IMR-90 (cell line): ENCODE results near the gene MOB3A. TPM values are rescaled to one million over a fixed set of nuclear protein-coding genes. Genes with fewer than 3 reads are reported as not detected.
A peak's percentile ranks its signal among the peaks of the same experiment; 100 is the strongest.

Experiments
- ATAC-seq: fragments of 200-7000 bp; cut with Tn5 transposase; 2 replicates; pipeline ENCODE4 v1.9.1; 2020; ENCODE audit warnings: low read depth, mild to moderate bottlenecking, moderate library complexity
- BruUV-seq: library from RNA; stranded (reverse); fragments of 400-500 nt; replicated peaks from 2 replicates; lab custom pipeline; 2021; lab: Mats Ljungman, UMichigan
- CTCF ChIA-PET: fragments of 300-600 bp; formaldehyde crosslinking; extraction: SDS; loops from one replicate; lab custom pipeline; 2021; ENCODE audit warnings: antibody characterized with exemption; lab: Yijun Ruan, JAX
- POLR2A ChIA-PET: fragments of 300-600 bp; sonication (Branson Sonifier 250); formaldehyde crosslinking; loops from one replicate; lab custom pipeline; 2022; ENCODE audit warnings: antibody characterized with exemption; ENCODE audit not compliant: unreplicated experiment; lab: Charles Lee
- DNase-seq: peaks from one replicate; pipeline ENCODE4 v3.0.0; 2013
- H2AFZ ChIP-seq: replicated peaks from 2 replicates; pipeline ENCODE3; 2013; ENCODE audit warnings: low read length, mild to moderate bottlenecking; ENCODE audit not compliant: poor library complexity
- H2AK5ac ChIP-seq: 2 replicates; pipeline ENCODE4 v1.6.1; 2013; ENCODE audit warnings: low read depth, low read length, inconsistent platforms
- H2AK9ac ChIP-seq: replicated peaks from 2 replicates; pipeline ENCODE3; 2013; ENCODE audit warnings: mild to moderate bottlenecking, low read depth, low read length, moderate library complexity; ENCODE audit not compliant: poor library complexity
- H2BK120ac ChIP-seq: 2 replicates; pipeline ENCODE4 v1.6.1; 2013; ENCODE audit warnings: low read depth, low read length, inconsistent platforms
- H2BK15ac ChIP-seq: 3 replicates; pipeline ENCODE4 v1.6.1; 2013; ENCODE audit warnings: low read depth, low read length, inconsistent platforms
- H2BK20ac ChIP-seq: 2 replicates; pipeline ENCODE4 v1.6.1; 2013; ENCODE audit warnings: low read depth, mild to moderate bottlenecking, inconsistent platforms, low read length, moderate library complexity
- H2BK5ac ChIP-seq: 2 replicates; pipeline ENCODE4 v1.6.1; 2013; ENCODE audit warnings: mild to moderate bottlenecking, low read depth, low read length, inconsistent platforms; ENCODE audit not compliant: poor library complexity, severe bottlenecking
- H3K14ac ChIP-seq: replicated peaks from 2 replicates; pipeline ENCODE4 v1.6.1; 2013; ENCODE audit warnings: low read depth, low read length, inconsistent platforms
- H3K18ac ChIP-seq: 2 replicates; pipeline ENCODE4 v1.6.1; 2013; ENCODE audit warnings: low read depth, low read length, control low read depth
- H3K23ac ChIP-seq: 2 replicates; pipeline ENCODE4 v1.6.1; 2013; ENCODE audit warnings: low read depth, low read length, inconsistent platforms
- H3K27ac ChIP-seq: 2 replicates; pipeline ENCODE4 v1.5.1; 2013; ENCODE audit warnings: mild to moderate bottlenecking, control low read depth, low read length; ENCODE audit not compliant: insufficient read depth
- H3K27me3 ChIP-seq: 2 replicates; pipeline ENCODE4 v1.6.1; 2013; ENCODE audit warnings: low read length; ENCODE audit not compliant: control insufficient read depth, insufficient read depth
- H3K36me3 ChIP-seq: 2 replicates; pipeline ENCODE4 v1.6.1; 2013; ENCODE audit warnings: low read length, mixed read lengths; ENCODE audit not compliant: control insufficient read depth, insufficient read depth
- H3K4ac ChIP-seq: 2 replicates; pipeline ENCODE4 v1.6.1; 2013; ENCODE audit warnings: low read depth, low read length, inconsistent platforms
- H3K4me1 ChIP-seq: 2 replicates; pipeline ENCODE4 v1.6.1; 2013; ENCODE audit warnings: low read length, mixed read lengths; ENCODE audit not compliant: control insufficient read depth, insufficient read depth
- H3K4me2 ChIP-seq: 2 replicates; pipeline ENCODE4 v1.6.1; 2013; ENCODE audit warnings: low read depth, mild to moderate bottlenecking, control low read depth, low read length, moderate library complexity
- H3K4me3 ChIP-seq: 2 replicates; pipeline ENCODE4 v1.5.1; 2013; ENCODE audit warnings: low read depth, mild to moderate bottlenecking, control low read depth, low read length, moderate library complexity; ENCODE audit not compliant: insufficient read depth
- H3K56ac ChIP-seq: 2 replicates; pipeline ENCODE4 v1.6.1; 2013; ENCODE audit warnings: low read length, inconsistent platforms; ENCODE audit not compliant: insufficient read depth; ENCODE audit errors: extremely low read depth
- H3K79me1 ChIP-seq, 2 experiments: 2 replicates each; pipeline ENCODE4 v1.6.1; 2013; ENCODE audit warnings: low read length in 2 of 2, inconsistent platforms in 1 of 2, low read depth in 1 of 2
- H3K9ac ChIP-seq: 2 replicates; pipeline ENCODE4 v1.6.1; 2013; ENCODE audit warnings: low read depth, low read length, control low read depth
- H3K9me1 ChIP-seq: 2 replicates; pipeline ENCODE4 v1.6.1; 2013; ENCODE audit warnings: low read length, inconsistent platforms; ENCODE audit not compliant: insufficient read depth
- H3K9me3 ChIP-seq: 2 replicates; pipeline ENCODE4 v1.6.1; 2013; ENCODE audit warnings: low read length; ENCODE audit not compliant: control insufficient read depth, insufficient read depth
- H4K20me1 ChIP-seq: 2 replicates; pipeline ENCODE4 v1.6.1; 2013; ENCODE audit warnings: low read length, inconsistent platforms; ENCODE audit not compliant: insufficient read depth
- H4K5ac ChIP-seq: 2 replicates; pipeline ENCODE4 v1.6.1; 2013; ENCODE audit warnings: mild to moderate bottlenecking, low read depth, low read length, control low read depth
- H4K8ac ChIP-seq, 2 experiments: 2 replicates each; pipeline ENCODE4 v1.6.1; 2013; ENCODE audit warnings: low read depth in 2 of 2, low read length in 2 of 2, control low read depth in 1 of 2, inconsistent platforms in 1 of 2
- H4K91ac ChIP-seq: 2 replicates; pipeline ENCODE4 v1.6.1; 2013; ENCODE audit warnings: low read depth, low read length, inconsistent platforms; ENCODE audit not compliant: insufficient read depth
- BHLHE40 ChIP-seq: fragments of 150-350 bp; IDR thresholded peaks from 2 replicates; pipeline ENCODE4 v1.6.1; 2016; ENCODE audit warnings: mild to moderate bottlenecking, low read depth, low read length
- CTCF ChIP-seq: conservative IDR thresholded peaks from 2 replicates; pipeline ENCODE4 v1.5.1; 2012; ENCODE audit warnings: mild to moderate bottlenecking, low read depth, low read length, improper control_type of control experiment
- ELK1 ChIP-seq: fragments of 150-350 bp; IDR thresholded peaks from 2 replicates; pipeline ENCODE4 v1.6.1; 2016; ENCODE audit warnings: low read depth, mild to moderate bottlenecking, low read length, moderate library complexity, borderline replicate concordance
- MAFK ChIP-seq: IDR thresholded peaks from 2 replicates; pipeline ENCODE4 v1.6.1; 2012; ENCODE audit warnings: low read depth, low read length, improper control_type of control experiment
- MAZ ChIP-seq: IDR thresholded peaks from 2 replicates; pipeline ENCODE4 v1.6.1; 2012; ENCODE audit warnings: low read depth, mild to moderate bottlenecking, low read length, improper control_type of control experiment, moderate library complexity, borderline replicate concordance
- MXI1 ChIP-seq: IDR thresholded peaks from 2 replicates; pipeline ENCODE4 v1.6.1; 2012; ENCODE audit warnings: low read depth, mild to moderate bottlenecking, low read length, moderate library complexity, borderline replicate concordance
- NFE2L2 ChIP-seq: fragments of 150-350 bp; IDR thresholded peaks from 2 replicates; pipeline ENCODE4 v1.6.1; 2016; ENCODE audit warnings: low read depth, mild to moderate bottlenecking, low read length
- RAD21 ChIP-seq: IDR thresholded peaks from 2 replicates; pipeline ENCODE4 v1.6.1; 2012; ENCODE audit warnings: low read length, improper control_type of control experiment
- RFX5 ChIP-seq: IDR thresholded peaks from 2 replicates; pipeline ENCODE4 v1.8.0; 2012; ENCODE audit warnings: low read depth, mild to moderate bottlenecking, low read length, moderate library complexity
- WGBS, 2 experiments: methylation state at CpG; one replicate each; pipeline versions ENCODE4 v1.1.5 to v1.1.7; 2013; ENCODE audit warnings: missing lambda C conversion rate in 2 of 2; ENCODE audit not compliant: insufficient read length in 1 of 2; ENCODE audit errors: extremely low coverage in 2 of 2; 5-methylcytosine and 5-hydroxymethylcytosine counted together
- dilution Hi-C: fragments of 300-500 bp; cut with HindIII; formaldehyde crosslinking; loops from one replicate; pipeline ENCODE4 v1.14.3; 2018; ENCODE audit warnings: low sequenced_read_pairs; ENCODE audit not compliant: unreplicated experiment
- in situ Hi-C: fragments of 300-500 bp; cut with MboI; formaldehyde crosslinking; loops from 3 replicates; pipeline ENCODE4 v1.14.3; 2019; ENCODE audit warnings: low sequenced_read_pairs, inconsistent platforms, mixed read lengths
- intact Hi-C: fragments of 100-400 bp; cut with micrococcal nuclease; formaldehyde crosslinking; loops from 2 replicates; pipeline ENCODE4 v1.10.0; 2022
- polyA plus RNA-seq, 3 experiments: library from polyadenylated mRNA; depleted of rRNA; stranded (reverse); fragments of >200 nt; gene quantifications; 2 replicates each; pipeline ENCODE4 v1.2.3, GENCODE V29; 2012; ENCODE audit warnings: low replicate concordance in 1 of 3
- total RNA-seq: library from RNA; depleted of rRNA; stranded (reverse); fragments of >200 nt; gene quantifications from 2 replicates; pipeline ENCODE4 v1.2.3, GENCODE V29; 2012

MOB3A gene
- total and polyA plus RNA-seq, 2 of the 4 experiments (the other 2 are of a cell fraction): 9.3 to 26.5 TPM

- no peak for DNase-seq
- TF ChIP-seq ELK1 (no peak), RAD21 (no peak), NFE2L2 (no peak), MAFK (no peak), MXI1 (no peak), RFX5 (no peak), MAZ (no peak), BHLHE40 (no peak), CTCF (no peak)
- Histone ChIP-seq H3K56ac (no peak overlapping the region), H3K9me3 (no peaks in the 10 kb centered on the region), H2AFZ (peak overlapping the region; percentile 61), H3K14ac (no peak overlapping the region), H2BK20ac (no peak overlapping the region), H3K9ac (no peak overlapping the region), H3K79me1 (peaks cover 13 to 50% of the 10 kb centered on the region in 2 experiments), H3K23ac (no peak overlapping the region), H2AK5ac (no peak overlapping the region), H3K36me3 (peaks cover 57% of the 10 kb centered on the region), H3K4me2 (no peak overlapping the region), H2BK5ac (no peak overlapping the region), H2BK120ac (no peak overlapping the region), H3K4ac (no peak overlapping the region), H4K20me1 (peaks cover 69% of the 10 kb centered on the region), H4K91ac (no peak overlapping the region), H3K4me3 (no peak overlapping the region), H3K27ac (no peak overlapping the region), H3K18ac (no peak overlapping the region), H4K5ac (no peak overlapping the region), H3K27me3 (no peaks in the 10 kb centered on the region), H2AK9ac (no peak overlapping the region), H3K4me1 (no peaks in the 10 kb centered on the region), H2BK15ac (no peak overlapping the region), H3K9me1 (no peaks in the 10 kb centered on the region), H4K8ac (no peak overlapping the region)
- ChIA-PET POLR2A (no interaction called here), CTCF (no interaction called here)
- dilution Hi-C loops: no loop called here
- BruUV-seq: no TSS peak
- no peak for ATAC-seq
- 94% methylated on average over 27 of the region's 50 CpGs; no CpG with 5 or more reads in 1 of the 2 experiments for WGBS, 2 experiments
- in situ Hi-C loops: no loop called here
- intact Hi-C loops: no loop called here
Observed at GRCh38 chr19:2135474-2136402, 39.6 kb upstream of the MOB3A start.
